22Rv1 (cell line): ENCODE measurements around the gene KHNYN.
A peak's percentile ranks its signal among the peaks of the same experiment; 100 is the strongest.

Experiments used
- ZFX ChIP-seq: fragments of 450-650 bp; IDR thresholded peaks from 2 replicates; pipeline ENCODE4 v1.6.1; 2017; ENCODE audit warnings: antibody characterized with exemption, borderline replicate concordance
- TF ChIP-seq, protein P1 (sequence below): fragments of 450-650 bp; IDR thresholded peaks from 2 replicates; pipeline ENCODE4 v1.5.1; 2017; ENCODE audit warnings: mild to moderate bottlenecking

DNA sequence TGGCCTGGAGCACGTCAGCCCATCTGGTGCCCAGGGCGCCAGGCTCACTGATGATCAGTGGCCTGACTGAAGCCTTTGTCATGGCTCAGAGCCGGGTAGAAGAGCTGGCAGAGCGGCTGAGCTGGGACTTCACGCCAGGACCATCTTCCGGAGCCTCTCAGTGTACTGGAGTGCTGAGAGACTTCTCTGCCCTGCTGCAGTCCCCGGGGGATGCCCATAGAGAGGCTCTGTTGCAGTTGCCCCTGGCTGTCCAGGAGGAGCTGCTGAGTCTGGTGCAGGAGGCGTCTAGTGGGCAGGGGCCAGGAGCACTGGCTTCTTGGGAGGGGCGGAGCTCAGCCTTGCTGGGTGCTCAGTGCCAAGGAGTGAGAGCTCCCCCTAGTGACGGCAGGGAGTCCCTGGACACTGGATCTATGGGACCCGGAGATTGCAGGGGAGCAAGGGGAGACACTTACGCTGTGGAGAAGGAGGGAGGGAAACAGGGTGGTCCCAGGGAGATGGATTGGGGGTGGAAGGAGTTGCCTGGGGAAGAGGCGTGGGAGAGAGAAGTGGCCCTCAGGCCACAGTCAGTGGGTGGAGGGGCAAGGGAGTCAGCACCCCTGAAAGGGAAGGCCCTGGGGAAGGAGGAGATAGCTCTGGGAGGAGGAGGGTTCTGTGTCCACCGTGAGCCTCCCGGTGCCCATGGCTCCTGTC is 2.0 kb downstream of the KHNYN start:
- TF ChIP-seq, protein P1, sequence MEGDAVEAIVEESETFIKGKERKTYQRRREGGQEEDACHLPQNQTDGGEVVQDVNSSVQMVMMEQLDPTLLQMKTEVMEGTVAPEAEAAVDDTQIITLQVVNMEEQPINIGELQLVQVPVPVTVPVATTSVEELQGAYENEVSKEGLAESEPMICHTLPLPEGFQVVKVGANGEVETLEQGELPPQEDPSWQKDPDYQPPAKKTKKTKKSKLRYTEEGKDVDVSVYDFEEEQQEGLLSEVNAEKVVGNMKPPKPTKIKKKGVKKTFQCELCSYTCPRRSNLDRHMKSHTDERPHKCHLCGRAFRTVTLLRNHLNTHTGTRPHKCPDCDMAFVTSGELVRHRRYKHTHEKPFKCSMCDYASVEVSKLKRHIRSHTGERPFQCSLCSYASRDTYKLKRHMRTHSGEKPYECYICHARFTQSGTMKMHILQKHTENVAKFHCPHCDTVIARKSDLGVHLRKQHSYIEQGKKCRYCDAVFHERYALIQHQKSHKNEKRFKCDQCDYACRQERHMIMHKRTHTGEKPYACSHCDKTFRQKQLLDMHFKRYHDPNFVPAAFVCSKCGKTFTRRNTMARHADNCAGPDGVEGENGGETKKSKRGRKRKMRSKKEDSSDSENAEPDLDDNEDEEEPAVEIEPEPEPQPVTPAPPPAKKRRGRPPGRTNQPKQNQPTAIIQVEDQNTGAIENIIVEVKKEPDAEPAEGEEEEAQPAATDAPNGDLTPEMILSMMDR: peak; percentile 91
- no peak for TF ChIP-seq ZFX
